Left lung (tissue), 10 donors: Measurements from ENCODE around the gene ENPP6. TPM values are rescaled to one million over a fixed set of nuclear protein-coding genes. Genes with fewer than 3 reads are reported as not detected.

Experiments used
- ATAC-seq: fragments of 200-7000 bp; cut with Tn5 transposase; one replicate; pipeline ENCODE4 v1.9.1; 2020; ENCODE audit warnings: moderate library complexity
- DNase-seq, 4 donors: peaks; one replicate each; pipeline ENCODE4 v3.0.0-alpha.2; 2013 to 2020
- H3K27ac ChIP-seq, 2 donors: fragments of 200-600 bp; sonication (generic) in 1 of 2; one replicate each; pipeline versions ENCODE4 v1.5.0 to v1.8.0; 2020 to 2021
- H3K27me3 ChIP-seq, 2 donors: fragments of 200-600 bp; sonication (generic) in 1 of 2; one replicate each; pipeline versions ENCODE4 v1.5.0 to v1.8.0; 2020 to 2021
- H3K36me3 ChIP-seq, 2 donors: fragments of 200-600 bp; sonication (generic) in 1 of 2; one replicate each; pipeline versions ENCODE4 v1.5.0 to v1.8.0; 2020 to 2021
- H3K4me1 ChIP-seq, 2 donors: fragments of 200-600 bp; one replicate each; pipeline ENCODE4 v1.8.0; 2021
- H3K4me3 ChIP-seq, 2 donors: fragments of 200-600 bp; sonication (generic) in 1 of 2; one replicate each; pipeline versions ENCODE4 v1.5.0 to v1.8.0; 2020 to 2021; ENCODE audit warnings: mild to moderate bottlenecking in 1 of 2
- H3K9me3 ChIP-seq, 2 donors: fragments of 200-600 bp; sonication (generic) in 1 of 2; one replicate each; pipeline versions ENCODE4 v1.5.0 to v1.8.0; 2020 to 2021
- CTCF ChIP-seq, 2 donors: fragments of 200-600 bp; sonication (generic) in 1 of 2; IDR thresholded peaks; one replicate each; pipeline versions ENCODE4 v1.5.0 to v1.8.0; 2021; ENCODE audit warnings: antibody characterized with exemption in 2 of 2
- intact Hi-C, 2 donors: fragments of 100-400 bp; cut with DNase I; formaldehyde crosslinking; loops; one replicate each; pipeline versions ENCODE4 v1.11.2 to v1.14.2; 2022
- polyA plus RNA-seq, 6 donors: library from polyadenylated mRNA; unstranded; fragments of 120-200 nt; gene quantifications; one replicate each; pipeline ENCODE4 v1.2.1, GENCODE V29; 2013; ENCODE audit not compliant: insufficient read length in 6 of 6
- total RNA-seq, 2 donors: library from RNA; stranded (reverse); fragmentation: NEBNext Ultra II Directional; extraction: Animal tissue kit (Norgen Biotek cat#: 25700); gene quantifications; one replicate each; pipeline ENCODE4 v1.2.1, GENCODE V29; 2021
- donor health status: DM: no; HTN: yes; CAD: no.
- donor health status: DM: no; HTN: no; CAD: no.

ENPP6 gene
- total and polyA plus RNA-seq, 8 donors: 0.14 to 0.67 (median 0.31) TPM

GRCh38 chr4:184112006-184112550 lies 105.6 kb downstream of the ENPP6 start:
- no peaks in the 10 kb centered on the region for H3K36me3 ChIP-seq
- intact Hi-C loops: no loop called here
- H3K4me1 ChIP-seq: no peaks in the 10 kb centered on the region
- no peak overlapping the region for H3K27ac ChIP-seq
- no peak for DNase-seq
- ATAC-seq: no peak
- H3K9me3 ChIP-seq: no peaks in the 10 kb centered on the region
- no peak for TF ChIP-seq CTCF (IDR thresholded peaks at IDR 0.05)
- no peak overlapping the region for H3K4me3 ChIP-seq
- no peaks in the 10 kb centered on the region for H3K27me3 ChIP-seq

GRCh38 chr4:184111233-184111832 lies 106.3 kb downstream of the ENPP6 start:
- Histone ChIP-seq H3K27ac (no peak overlapping the region), H3K36me3 (no peaks in the 10 kb centered on the region), H3K9me3 (no peaks in the 10 kb centered on the region), H3K4me1 (no peaks in the 10 kb centered on the region), H3K4me3 (no peak overlapping the region), H3K27me3 (no peaks in the 10 kb centered on the region)
- no peak for TF ChIP-seq CTCF (IDR thresholded peaks at IDR 0.05)
- DNase-seq (no peak), ATAC-seq (no peak)
- intact Hi-C loops: no loop called here

GRCh38 chr4:184110452-184111224 lies 107.0 kb downstream of the ENPP6 start:
- Histone ChIP-seq H3K36me3 (no peaks in the 10 kb centered on the region), H3K4me3 (no peak overlapping the region), H3K4me1 (no peaks in the 10 kb centered on the region), H3K9me3 (no peaks in the 10 kb centered on the region), H3K27ac (no peak overlapping the region), H3K27me3 (no peaks in the 10 kb centered on the region)
- ATAC-seq: no peak
- no peak for TF ChIP-seq CTCF (IDR thresholded peaks at IDR 0.05)
- intact Hi-C loops: no loop called here
- no peak for DNase-seq

- no peaks in the 10 kb centered on the region for H3K36me3 ChIP-seq
- DNase-seq (no peak), ATAC-seq (no peak)
- H3K9me3 ChIP-seq: no peaks in the 10 kb centered on the region
- H3K4me3 ChIP-seq: no peak overlapping the region
- H3K4me1 ChIP-seq: peaks cover 0 to 5% of the 10 kb centered on the region in 2 donors
- no peak for TF ChIP-seq CTCF (IDR thresholded peaks at IDR 0.05)
- H3K27ac ChIP-seq: no peak overlapping the region
- intact Hi-C loops: no loop called here
- no peaks in the 10 kb centered on the region for H3K27me3 ChIP-seq
These were observed 109.6 kb downstream of the ENPP6 start for GRCh38 chr4:184108006-184108501.

GRCh38 chr4:184104419-184105101 lies 113.1 kb downstream of the ENPP6 start:
- intact Hi-C loops: no loop called here
- Histone ChIP-seq H3K36me3 (no peaks in the 10 kb centered on the region), H3K4me1 (peaks cover 8 to 12% of the 10 kb centered on the region in 2 donors), H3K27me3 (no peaks in the 10 kb centered on the region), H3K27ac (peak overlapping the region; percentile 28 to 57), H3K4me3 (no peak overlapping the region), H3K9me3 (no peaks in the 10 kb centered on the region)
- DNase-seq (no peak), ATAC-seq (peak; percentile 83)
- TF ChIP-seq CTCF (IDR thresholded peaks at IDR 0.05): no peak
